ENCODE measurements around the gene GATA3.

The GATA3 gene

GRCh38 chr10:8049045-8049864, 5.2 kb upstream of the GATA3 start:
- no peaks in the 10 kb centered on the region for H3K9me3 ChIP-seq (ENCODE audit: control insufficient read depth, insufficient read depth, low read length)
- peak overlapping the region; percentile 32 for H3K4me3 ChIP-seq (ENCODE audit: low read depth, low read length)
- H3K36me3 ChIP-seq (ENCODE audit: control insufficient read depth, insufficient read depth, low read length): no peaks in the 10 kb centered on the region
- H3K4me1 ChIP-seq (ENCODE audit: control insufficient read depth, insufficient read depth, low read length): peaks cover 11% of the 10 kb centered on the region
- H3K27me3 ChIP-seq (ENCODE audit: control insufficient read depth, insufficient read depth, low read length): peaks cover 89% of the 10 kb centered on the region
- H3K9ac ChIP-seq (ENCODE audit: low read depth, low read length): no peak overlapping the region

GRCh38 chr10:8049865-8050555, 4.5 kb upstream of the GATA3 start:
- peak overlapping the region; percentile 32 for H3K4me3 ChIP-seq (ENCODE audit: low read depth, low read length)
- H3K27me3 ChIP-seq (ENCODE audit: control insufficient read depth, insufficient read depth, low read length): peaks cover 87% of the 10 kb centered on the region
- no peaks in the 10 kb centered on the region for H3K36me3 ChIP-seq (ENCODE audit: control insufficient read depth, insufficient read depth, low read length)
- no peak overlapping the region for H3K9ac ChIP-seq (ENCODE audit: low read depth, low read length)
- H3K4me1 ChIP-seq (ENCODE audit: control insufficient read depth, insufficient read depth, low read length): peaks cover 5% of the 10 kb centered on the region
- H3K9me3 ChIP-seq (ENCODE audit: control insufficient read depth, insufficient read depth, low read length): no peaks in the 10 kb centered on the region

DNA sequence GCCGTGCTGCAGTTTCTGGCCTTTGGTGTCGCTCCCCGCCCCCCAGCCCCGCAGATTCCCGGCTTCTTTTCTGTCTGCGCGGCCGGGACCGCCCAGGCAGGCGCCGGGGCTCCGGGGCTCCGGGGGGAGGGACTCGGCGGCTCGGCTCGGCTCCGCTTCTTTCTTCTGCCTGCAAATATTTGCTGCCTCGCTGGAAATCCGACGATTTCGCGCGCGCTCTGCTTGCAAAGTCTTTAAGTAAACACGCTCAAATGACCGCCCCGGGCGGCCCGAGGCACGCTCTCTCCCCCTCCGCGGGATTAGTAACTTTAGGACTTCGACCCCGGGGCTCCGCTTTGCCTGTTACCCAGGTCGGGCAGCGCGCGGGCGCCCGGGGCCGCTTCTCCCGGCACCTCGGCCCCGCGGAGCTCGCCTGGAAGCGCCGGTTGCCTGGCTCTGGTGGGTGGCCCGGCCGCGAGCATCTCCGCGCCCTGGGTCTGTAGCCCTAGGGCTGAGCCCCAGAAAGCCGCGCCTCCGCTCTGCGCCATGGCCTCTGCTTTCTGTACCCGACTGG, 3.9 kb upstream of the GATA3 start:
- H3K4me1 ChIP-seq (ENCODE audit: control insufficient read depth, insufficient read depth, low read length): peaks cover 5% of the 10 kb centered on the region
- H3K9me3 ChIP-seq (ENCODE audit: control insufficient read depth, insufficient read depth, low read length): no peaks in the 10 kb centered on the region
- no peak overlapping the region for H3K9ac ChIP-seq (ENCODE audit: low read depth, low read length)
- no peaks in the 10 kb centered on the region for H3K36me3 ChIP-seq (ENCODE audit: control insufficient read depth, insufficient read depth, low read length)
- peak overlapping the region; percentile 32 for H3K4me3 ChIP-seq (ENCODE audit: low read depth, low read length)
- H3K27me3 ChIP-seq (ENCODE audit: control insufficient read depth, insufficient read depth, low read length): peaks cover 87% of the 10 kb centered on the region

GRCh38 chr10:8051109-8051821, 3.2 kb upstream of the GATA3 start:
- H3K4me3 ChIP-seq (ENCODE audit: low read depth, low read length): peak overlapping the region; percentile 32
- H3K27me3 ChIP-seq (ENCODE audit: control insufficient read depth, insufficient read depth, low read length): peaks cover 86% of the 10 kb centered on the region

DNA sequence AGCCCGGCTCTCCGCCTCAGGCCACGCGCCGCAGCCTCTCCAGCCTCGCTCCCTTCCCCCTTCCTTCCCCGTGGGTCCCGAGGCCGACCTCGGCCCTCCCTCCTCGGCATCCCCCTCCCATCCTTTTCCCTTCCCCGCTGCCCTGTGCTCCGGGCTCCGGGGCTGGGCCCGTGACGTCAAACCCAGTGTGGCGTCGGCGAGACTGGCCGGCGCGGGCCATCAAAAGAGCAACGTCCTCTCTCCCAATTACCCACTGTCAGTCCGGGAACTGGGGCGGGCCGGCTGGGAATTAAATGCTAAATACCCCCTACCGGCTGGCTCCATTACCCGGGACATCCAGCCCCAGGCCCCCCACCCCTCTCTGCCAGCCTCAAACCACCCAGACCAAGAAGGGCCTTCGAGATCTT, 2.6 kb upstream of the GATA3 start:
- Histone ChIP-seq H3K4me3 (ENCODE audit: low read depth, low read length) (peak overlapping the region; percentile 32), H3K4me1 (ENCODE audit: control insufficient read depth, insufficient read depth, low read length) (peaks cover 2% of the 10 kb centered on the region), H3K9me3 (ENCODE audit: control insufficient read depth, insufficient read depth, low read length) (no peaks in the 10 kb centered on the region), H3K27me3 (ENCODE audit: control insufficient read depth, insufficient read depth, low read length) (peaks cover 86% of the 10 kb centered on the region), H3K36me3 (ENCODE audit: control insufficient read depth, insufficient read depth, low read length) (no peaks in the 10 kb centered on the region), H3K9ac (ENCODE audit: low read depth, low read length) (no peak overlapping the region)

More at GRCh38 chr10:8051109-8051821, 3.2 kb upstream of the GATA3 start:
- H3K36me3 ChIP-seq (ENCODE audit: control insufficient read depth, insufficient read depth, low read length): no peaks in the 10 kb centered on the region
- peaks cover 2% of the 10 kb centered on the region for H3K4me1 ChIP-seq (ENCODE audit: control insufficient read depth, insufficient read depth, low read length)
- no peak overlapping the region for H3K9ac ChIP-seq (ENCODE audit: low read depth, low read length)
- H3K9me3 ChIP-seq (ENCODE audit: control insufficient read depth, insufficient read depth, low read length): no peaks in the 10 kb centered on the region

DNA sequence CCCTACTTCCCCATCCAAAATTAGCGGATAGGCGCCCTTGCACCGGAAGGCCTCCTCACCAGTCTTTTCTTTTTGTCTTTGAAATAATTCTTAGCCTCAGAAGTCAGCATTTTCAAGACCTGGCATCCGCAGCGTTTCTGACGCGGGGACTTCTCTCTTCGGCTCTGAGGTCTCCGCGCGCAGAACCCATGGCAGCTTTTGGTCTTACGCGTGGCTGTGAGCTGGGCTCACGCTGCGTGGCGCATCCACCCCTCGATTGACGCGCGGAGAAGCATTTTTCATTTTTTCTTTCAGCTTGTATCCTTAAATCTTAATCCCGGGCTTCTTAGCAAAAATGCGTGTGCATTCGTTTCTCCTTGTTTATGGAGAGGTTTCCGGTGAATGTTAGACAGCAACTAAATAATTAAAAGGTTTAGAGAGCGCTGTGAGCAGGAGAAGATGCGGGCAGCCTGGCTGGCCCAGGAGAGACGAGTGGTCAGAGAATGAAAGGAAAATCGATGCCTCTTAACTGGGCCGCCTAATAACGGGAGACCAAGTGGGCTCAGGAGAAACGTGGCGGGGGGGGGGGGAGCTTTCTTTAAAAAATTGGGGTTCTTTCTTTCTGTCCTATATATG, 2.0 kb upstream of the GATA3 start:
- Histone ChIP-seq H3K36me3 (ENCODE audit: control insufficient read depth, insufficient read depth, low read length) (no peaks in the 10 kb centered on the region), H3K9ac (ENCODE audit: low read depth, low read length) (no peak overlapping the region), H3K4me1 (ENCODE audit: control insufficient read depth, insufficient read depth, low read length) (peaks cover 3% of the 10 kb centered on the region), H3K9me3 (ENCODE audit: control insufficient read depth, insufficient read depth, low read length) (no peaks in the 10 kb centered on the region), H3K4me3 (ENCODE audit: low read depth, low read length) (peak overlapping the region; percentile 32), H3K27me3 (ENCODE audit: control insufficient read depth, insufficient read depth, low read length) (peaks cover 86% of the 10 kb centered on the region)

DNA sequence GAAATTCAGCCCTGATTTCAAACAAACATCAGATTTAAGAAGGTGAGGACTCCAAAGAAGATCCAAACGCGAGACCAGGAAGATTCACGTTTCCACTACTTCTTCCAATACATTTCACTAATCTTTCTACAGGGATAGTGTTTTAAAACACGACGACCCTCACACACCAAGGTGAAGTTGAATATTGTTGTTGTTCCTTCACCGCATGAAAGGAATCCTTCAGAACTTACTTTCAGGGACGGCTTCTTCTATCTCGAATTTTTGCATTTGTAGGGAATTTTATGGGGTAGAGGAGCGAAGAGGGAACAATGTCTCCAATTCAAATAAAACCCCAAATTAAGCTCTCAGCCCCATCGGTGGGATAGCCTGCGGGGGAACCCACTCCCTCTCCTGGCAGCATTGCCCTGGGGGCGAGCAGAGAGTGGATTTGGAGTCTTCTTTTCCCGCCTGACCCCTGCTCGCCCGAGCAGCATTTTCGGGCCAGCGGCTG, 1.5 kb upstream of the GATA3 start:
- H3K9ac ChIP-seq (ENCODE audit: low read depth, low read length): no peak overlapping the region
- H3K9me3 ChIP-seq (ENCODE audit: control insufficient read depth, insufficient read depth, low read length): no peaks in the 10 kb centered on the region
- peak overlapping the region; percentile 32 for H3K4me3 ChIP-seq (ENCODE audit: low read depth, low read length)
- H3K27me3 ChIP-seq (ENCODE audit: control insufficient read depth, insufficient read depth, low read length): peaks cover 86% of the 10 kb centered on the region
- no peaks in the 10 kb centered on the region for H3K36me3 ChIP-seq (ENCODE audit: control insufficient read depth, insufficient read depth, low read length)
- H3K4me1 ChIP-seq (ENCODE audit: control insufficient read depth, insufficient read depth, low read length): peaks cover 4% of the 10 kb centered on the region

- Histone ChIP-seq H3K4me3 (ENCODE audit: low read depth, low read length) (peak overlapping the region; percentile 53), H3K9me3 (ENCODE audit: control insufficient read depth, insufficient read depth, low read length) (no peaks in the 10 kb centered on the region), H3K9ac (ENCODE audit: low read depth, low read length) (no peak overlapping the region), H3K27me3 (ENCODE audit: control insufficient read depth, insufficient read depth, low read length) (peaks cover 86% of the 10 kb centered on the region), H3K4me1 (ENCODE audit: control insufficient read depth, insufficient read depth, low read length) (peaks cover 2% of the 10 kb centered on the region), H3K36me3 (ENCODE audit: control insufficient read depth, insufficient read depth, low read length) (no peaks in the 10 kb centered on the region)
Observed at GRCh38 chr10:8053446-8054243, 843 bp upstream of the GATA3 start.

DNA sequence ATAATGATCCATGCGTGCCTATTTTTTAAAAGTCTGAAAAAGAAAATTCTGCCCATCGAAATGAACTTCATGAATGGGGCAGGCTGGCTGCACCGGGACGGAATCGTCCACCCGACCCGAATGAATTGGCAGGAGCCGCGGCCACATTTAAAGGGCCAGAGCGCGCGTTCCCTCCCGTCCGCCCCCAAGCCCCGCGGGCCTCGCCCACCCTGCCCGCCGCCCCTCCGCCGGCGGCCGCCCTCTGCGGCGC, 319 bp upstream of the GATA3 start:
- Histone ChIP-seq H3K9me3 (ENCODE audit: control insufficient read depth, insufficient read depth, low read length) (no peaks in the 10 kb centered on the region), H3K4me3 (ENCODE audit: low read depth, low read length) (peak overlapping the region; percentile 53), H3K9ac (ENCODE audit: low read depth, low read length) (no peak overlapping the region), H3K36me3 (ENCODE audit: control insufficient read depth, insufficient read depth, low read length) (no peaks in the 10 kb centered on the region), H3K27me3 (ENCODE audit: control insufficient read depth, insufficient read depth, low read length) (peaks cover 86% of the 10 kb centered on the region), H3K4me1 (ENCODE audit: control insufficient read depth, insufficient read depth, low read length) (peaks cover 6% of the 10 kb centered on the region)

DNA sequence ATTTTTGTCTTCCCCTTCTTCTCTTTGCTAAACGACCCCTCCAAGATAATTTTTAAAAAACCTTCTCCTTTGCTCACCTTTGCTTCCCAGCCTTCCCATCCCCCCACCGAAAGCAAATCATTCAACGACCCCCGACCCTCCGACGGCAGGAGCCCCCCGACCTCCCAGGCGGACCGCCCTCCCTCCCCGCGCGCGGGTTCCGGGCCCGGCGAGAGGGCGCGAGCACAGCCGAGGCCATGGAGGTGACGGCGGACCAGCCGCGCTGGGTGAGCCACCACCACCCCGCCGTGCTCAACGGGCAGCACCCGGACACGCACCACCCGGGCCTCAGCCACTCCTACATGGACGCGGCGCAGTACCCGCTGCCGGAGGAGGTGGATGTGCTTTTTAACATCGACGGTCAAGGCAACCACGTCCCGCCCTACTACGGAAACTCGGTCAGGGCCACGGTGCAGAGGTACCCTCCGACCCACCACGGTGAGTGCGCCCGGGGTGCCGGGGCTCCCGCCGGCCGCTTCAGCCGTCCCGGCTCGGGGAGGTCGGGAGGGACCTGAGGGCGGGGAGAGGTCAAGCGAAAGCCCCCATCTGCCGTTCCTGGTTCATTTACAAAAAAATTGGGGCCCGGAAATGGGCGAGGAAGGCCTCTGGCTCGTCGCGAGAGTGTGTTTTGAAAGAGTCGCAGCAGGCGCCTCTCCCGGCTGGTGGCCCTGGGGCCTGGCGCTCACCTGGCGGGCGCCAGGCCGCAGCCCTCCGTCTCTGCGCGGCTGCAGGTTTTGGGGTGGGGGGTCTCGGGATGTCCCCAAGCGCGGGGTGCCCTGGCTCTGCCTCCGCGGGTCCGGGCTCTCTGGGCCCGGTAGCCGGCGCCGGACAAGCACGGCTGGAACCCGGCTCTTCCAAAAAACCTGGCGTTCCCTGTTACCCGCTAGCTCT, 1.2 kb downstream of the GATA3 start:
- H3K9me3 ChIP-seq (ENCODE audit: control insufficient read depth, insufficient read depth, low read length): no peaks in the 10 kb centered on the region
- no peaks in the 10 kb centered on the region for H3K36me3 ChIP-seq (ENCODE audit: control insufficient read depth, insufficient read depth, low read length)
- peaks cover 89% of the 10 kb centered on the region for H3K27me3 ChIP-seq (ENCODE audit: control insufficient read depth, insufficient read depth, low read length)
- no peak overlapping the region for H3K9ac ChIP-seq (ENCODE audit: low read depth, low read length)
- H3K4me1 ChIP-seq (ENCODE audit: control insufficient read depth, insufficient read depth, low read length): peaks cover 14% of the 10 kb centered on the region
- H3K4me3 ChIP-seq (ENCODE audit: low read depth, low read length): peak overlapping the region; percentile 49
